GM06990 (cell line): Measurements from ENCODE around the gene MSMP.

ENCODE experiments used
- DNase-seq: peaks from one replicate; pipeline ENCODE4 v3.0.0-alpha.2; 2011; ENCODE audit not compliant: insufficient read length; ENCODE audit errors: extremely low read depth
- H3K27me3 ChIP-seq: replicated peaks from 2 replicates; pipeline ENCODE4 v1.6.0; 2011; ENCODE audit warnings: low read length; ENCODE audit not compliant: control insufficient read depth, insufficient read depth
- H3K36me3 ChIP-seq: 2 replicates; pipeline ENCODE4 v1.5.1; 2011; ENCODE audit warnings: low read length; ENCODE audit not compliant: control insufficient read depth, insufficient read depth
- H3K4me3 ChIP-seq: replicated peaks from 2 replicates; pipeline ENCODE4 v1.5.1; 2011; ENCODE audit warnings: low read depth, mild to moderate bottlenecking, control low read depth, low read length
- TF ChIP-seq, protein P1 (sequence below): IDR thresholded peaks from 2 replicates; pipeline ENCODE4 v1.5.1; 2011; ENCODE audit warnings: low read length, control low read depth, mild to moderate bottlenecking, inconsistent platforms; ENCODE audit not compliant: insufficient read depth, poor library complexity, severe bottlenecking

The MSMP gene

DNA sequence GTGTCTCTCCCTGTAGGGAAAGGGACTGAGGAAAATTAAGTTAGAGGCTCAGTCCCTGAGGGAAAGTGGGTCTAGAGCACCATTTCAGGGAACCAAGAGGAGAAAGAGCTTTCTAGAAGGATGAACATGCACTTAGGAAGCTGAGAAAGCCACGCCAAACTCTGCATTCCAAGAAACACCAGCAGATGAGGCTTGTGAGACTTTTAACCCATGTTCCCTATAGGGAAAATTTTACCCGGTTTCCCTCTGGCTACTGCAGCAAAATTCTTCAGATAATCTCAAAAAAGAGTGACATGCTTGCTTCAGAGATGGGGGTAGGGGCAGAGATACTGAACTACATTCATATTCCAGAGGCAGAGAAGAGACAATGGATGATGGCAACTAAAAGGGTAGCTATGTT is 30.6 kb downstream of the MSMP start:
- H3K36me3 ChIP-seq, result peaks cover 61% of the 10 kb centered on the region
- no peak for DNase-seq
- TF ChIP-seq, protein P1, sequence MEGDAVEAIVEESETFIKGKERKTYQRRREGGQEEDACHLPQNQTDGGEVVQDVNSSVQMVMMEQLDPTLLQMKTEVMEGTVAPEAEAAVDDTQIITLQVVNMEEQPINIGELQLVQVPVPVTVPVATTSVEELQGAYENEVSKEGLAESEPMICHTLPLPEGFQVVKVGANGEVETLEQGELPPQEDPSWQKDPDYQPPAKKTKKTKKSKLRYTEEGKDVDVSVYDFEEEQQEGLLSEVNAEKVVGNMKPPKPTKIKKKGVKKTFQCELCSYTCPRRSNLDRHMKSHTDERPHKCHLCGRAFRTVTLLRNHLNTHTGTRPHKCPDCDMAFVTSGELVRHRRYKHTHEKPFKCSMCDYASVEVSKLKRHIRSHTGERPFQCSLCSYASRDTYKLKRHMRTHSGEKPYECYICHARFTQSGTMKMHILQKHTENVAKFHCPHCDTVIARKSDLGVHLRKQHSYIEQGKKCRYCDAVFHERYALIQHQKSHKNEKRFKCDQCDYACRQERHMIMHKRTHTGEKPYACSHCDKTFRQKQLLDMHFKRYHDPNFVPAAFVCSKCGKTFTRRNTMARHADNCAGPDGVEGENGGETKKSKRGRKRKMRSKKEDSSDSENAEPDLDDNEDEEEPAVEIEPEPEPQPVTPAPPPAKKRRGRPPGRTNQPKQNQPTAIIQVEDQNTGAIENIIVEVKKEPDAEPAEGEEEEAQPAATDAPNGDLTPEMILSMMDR, result no peak
- H3K27me3 ChIP-seq, result no peaks in the 10 kb centered on the region
- H3K4me3 ChIP-seq, result no peak overlapping the region

DNA sequence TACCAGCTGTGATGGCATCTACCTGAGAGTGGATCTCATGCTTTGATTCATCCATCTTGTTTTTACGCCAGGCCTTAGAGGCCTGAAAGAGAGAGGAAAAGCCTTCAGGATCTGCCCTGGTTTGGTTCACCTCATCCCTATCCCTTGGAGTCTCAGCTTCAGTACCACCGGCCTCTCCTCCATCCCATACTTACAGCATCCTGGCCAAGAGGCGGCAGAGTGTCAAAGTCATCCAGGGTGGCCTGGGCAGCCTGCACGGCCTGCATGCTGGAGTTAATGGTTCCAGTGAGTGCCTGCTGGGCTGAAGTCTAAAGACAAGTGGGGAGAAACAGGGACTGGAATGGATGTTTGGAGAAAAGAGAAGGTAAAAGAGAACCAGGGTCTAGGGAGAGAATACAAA is 34.5 kb downstream of the MSMP start:
- TF ChIP-seq, protein P1, result no peak
- H3K27me3 ChIP-seq, result no peaks in the 10 kb centered on the region
- H3K36me3 ChIP-seq, result peaks cover 76% of the 10 kb centered on the region
- DNase-seq, result no peak
- H3K4me3 ChIP-seq, result no peak overlapping the region

DNA sequence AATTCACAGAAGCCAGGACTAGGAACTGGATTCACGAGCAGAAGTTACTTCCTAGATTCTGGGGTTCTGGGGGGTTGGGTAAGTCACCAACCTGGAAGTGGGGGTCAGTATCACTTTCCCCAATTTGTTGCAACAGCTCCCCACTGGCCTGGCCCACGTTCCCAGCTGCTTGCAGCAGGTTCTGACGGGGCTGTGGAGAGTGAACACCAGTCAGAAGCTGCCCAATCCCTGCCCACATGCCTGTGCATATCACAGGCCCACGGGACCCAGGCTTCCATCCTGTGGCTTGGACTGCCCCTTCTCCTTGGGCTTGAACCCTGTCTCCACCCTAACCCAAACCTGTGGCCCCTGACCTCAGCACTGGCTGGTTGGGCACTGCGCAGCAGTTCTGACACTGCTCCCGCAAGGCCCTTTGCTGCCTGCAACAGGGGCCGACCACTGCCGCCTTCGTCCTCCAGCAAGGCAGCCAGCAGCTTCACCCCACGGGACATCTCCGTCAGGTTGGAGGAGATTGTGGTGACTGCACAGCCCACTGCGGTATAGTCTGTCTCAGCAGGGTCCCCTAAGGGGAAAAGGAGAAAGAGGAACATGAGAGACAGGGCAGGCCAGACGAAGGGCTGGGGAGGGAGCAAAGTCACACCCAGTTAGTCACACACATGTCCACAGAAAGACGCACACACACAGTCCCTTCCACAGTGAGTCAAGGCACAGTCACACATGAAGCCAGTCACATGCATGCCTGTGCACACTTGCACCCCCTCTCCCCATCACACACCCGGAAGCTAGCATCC is 35.2 kb downstream of the MSMP start:
- no peak overlapping the region for H3K4me3 ChIP-seq
- peaks cover 79% of the 10 kb centered on the region for H3K36me3 ChIP-seq
- TF ChIP-seq, protein P1, result no peak
- no peak for DNase-seq
- H3K27me3 ChIP-seq, result no peaks in the 10 kb centered on the region

DNA sequence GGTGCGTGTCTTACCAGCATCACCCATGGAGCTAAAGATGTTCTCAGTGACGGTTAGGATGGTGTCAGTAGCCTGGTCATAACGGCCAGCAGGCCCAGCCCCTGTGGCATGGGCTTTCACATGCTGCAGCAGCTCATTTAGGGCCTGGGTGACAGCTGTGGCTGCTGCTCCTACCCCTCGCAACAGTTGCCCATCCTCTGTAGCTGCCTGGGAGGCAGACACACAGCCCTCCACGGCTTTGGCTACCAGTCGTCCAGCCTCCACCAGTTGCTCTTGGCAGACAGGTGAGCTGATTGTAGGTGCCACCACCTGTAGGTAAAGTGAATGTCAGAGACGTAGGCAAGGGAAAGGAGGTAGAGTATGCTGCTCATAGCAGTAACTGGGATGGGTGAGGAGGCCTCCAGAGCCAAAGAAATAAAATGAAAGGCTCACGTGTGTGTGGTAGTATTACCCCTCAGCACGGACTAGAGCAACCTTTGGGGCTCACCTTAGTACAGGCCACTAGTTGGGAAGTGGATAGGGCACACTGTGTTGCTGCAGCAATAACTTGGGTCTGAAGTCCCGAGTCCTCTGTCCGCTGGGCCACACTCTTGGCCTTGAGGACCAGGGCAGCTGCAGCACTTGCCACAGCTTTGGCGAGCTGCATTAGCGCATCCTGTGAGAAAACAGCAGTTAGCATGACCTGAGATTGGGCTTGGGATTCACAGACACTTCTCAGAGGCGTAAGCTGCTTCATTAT is 36.8 kb downstream of the MSMP start:
- Histone ChIP-seq H3K4me3 (no peak overlapping the region), H3K36me3 (peaks cover 80% of the 10 kb centered on the region), H3K27me3 (no peaks in the 10 kb centered on the region)
- TF ChIP-seq, protein P1, result no peak
- no peak for DNase-seq

DNA sequence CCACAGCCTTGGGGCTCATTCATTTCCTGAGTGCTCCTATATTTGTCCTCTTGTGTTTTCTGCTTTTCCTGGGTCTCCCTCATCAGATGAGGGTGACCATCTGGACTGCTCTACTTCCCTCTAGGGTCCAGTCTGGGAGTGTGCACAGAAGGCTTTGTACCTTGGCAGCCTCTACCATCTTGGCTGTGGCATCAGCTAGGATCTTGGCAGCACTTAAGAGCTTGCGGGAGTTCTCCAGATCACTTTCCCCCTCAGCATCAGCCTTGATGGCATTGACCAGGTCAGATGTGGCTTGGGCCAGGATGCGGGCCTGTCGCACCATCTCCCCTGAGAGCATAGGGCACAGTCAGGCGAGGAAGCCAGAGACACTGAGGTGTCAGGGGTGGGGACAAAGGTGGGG is 37.8 kb downstream of the MSMP start:
- DNase-seq, result no peak
- H3K4me3 ChIP-seq, result no peak overlapping the region
- H3K27me3 ChIP-seq, result no peaks in the 10 kb centered on the region
- peaks cover 76% of the 10 kb centered on the region for H3K36me3 ChIP-seq
- TF ChIP-seq, protein P1, result no peak
